ENCODE data around the gene RFTN2. TPM values are rescaled to one million over a fixed set of nuclear protein-coding genes. Genes with fewer than 3 reads are reported as not detected.

RFTN2 gene
- polyA plus RNA-seq, 1 of the 3 experiments (the other 2 are of a cell fraction), result 0.05 TPM

GRCh38 chr2:197677483-197677882 lies 2.1 kb upstream of the RFTN2 start:
- Histone ChIP-seq H3K27me3 (ENCODE audit: insufficient read depth) (no peaks in the 10 kb centered on the region), H3K9me3 (no peaks in the 10 kb centered on the region), H3K9ac (no peak overlapping the region), H2AFZ (ENCODE audit: low read depth) (no peak overlapping the region; the same call in 1 of the 2 replicates), H4K20me1 (ENCODE audit: insufficient read depth) (no peaks in the 10 kb centered on the region), H3K4me1 (ENCODE audit: control insufficient read depth in 1 of 2, insufficient read depth in 2 of 2, low read depth in 1 of 2, low read length in 1 of 2) (peaks cover 0 to 5% of the 10 kb centered on the region in 2 experiments; a peak in 2 of 4 replicates), H3K79me2 (ENCODE audit: insufficient read depth) (no peaks in the 10 kb centered on the region), H3K4me3 (ENCODE audit: low read depth in 2 of 2, low read length in 1 of 2) (no peak overlapping the region), H3K36me3 (replicated peaks in 1 of 2; ENCODE audit: control insufficient read depth in 1 of 2, insufficient read depth in 2 of 2, low read length in 1 of 2) (no peaks in the 10 kb centered on the region), H3K9me2 (no peaks in the 10 kb centered on the region), H3F3A (replicated peaks; ENCODE audit: insufficient read depth) (peaks cover 3% of the 10 kb centered on the region), H3K4me2 (no peak overlapping the region), H3K27ac (ENCODE audit: low read depth in 2 of 2, low read length in 1 of 2) (no peak overlapping the region)
- CTCF ChIA-PET, result no interaction called here
- no peak for DNase-seq
- TF ChIP-seq USF1 (IDR thresholded peaks at IDR 0.05; ENCODE audit: borderline replicate concordance, low read depth) (no peak), EZH2phosphoT487 (IDR thresholded peaks at IDR 0.05; ENCODE audit: borderline replicate concordance, low read depth) (no peak), JUND (IDR thresholded peaks at IDR 0.05) (peak; percentile 14; the same call in 1 of the 2 replicates)
- WGBS (ENCODE audit: low lambda C conversion rate), result 21% methylated on average over 2 of the region's 2 CpGs
- POLR2A ChIA-PET, result no interaction called here

GRCh38 chr2:197677056-197677455 lies 1.7 kb upstream of the RFTN2 start:
- POLR2A ChIA-PET, result no interaction called here
- no peaks in the 10 kb centered on the region for H3K79me2 ChIP-seq (ENCODE audit: insufficient read depth)
- H3K4me2 ChIP-seq, result no peak overlapping the region; the same call in 1 of the 2 replicates
- peaks cover 3% of the 10 kb centered on the region for H3F3A ChIP-seq (replicated peaks; ENCODE audit: insufficient read depth)
- no peaks in the 10 kb centered on the region for H3K9me3 ChIP-seq
- TF ChIP-seq TAF1 (IDR thresholded peaks at IDR 0.05; ENCODE audit: borderline replicate concordance, low read depth, low read length) (no peak), RFX5 (IDR thresholded peaks at IDR 0.05; ENCODE audit: low read length) (no peak), RCOR1 (IDR thresholded peaks at IDR 0.05; ENCODE audit: low read length) (no peak), IRF3 (IDR thresholded peaks at IDR 0.05; ENCODE audit: low read depth, low read length) (no peak), FOXM1 (IDR thresholded peaks at IDR 0.05; ENCODE audit: low read depth) (no peak), TEAD4 (IDR thresholded peaks at IDR 0.05; ENCODE audit: borderline replicate concordance, insufficient read depth) (no peak), EZH2phosphoT487 (IDR thresholded peaks at IDR 0.05; ENCODE audit: borderline replicate concordance, low read depth) (no peak), USF2 (IDR thresholded peaks at IDR 0.05; ENCODE audit: borderline replicate concordance, low read depth, low read length) (no peak), PBX3 (IDR thresholded peaks at IDR 0.05) (no peak), FOSL2 (IDR thresholded peaks at IDR 0.05; ENCODE audit: borderline replicate concordance, low read depth) (no peak), JUND (IDR thresholded peaks at IDR 0.05) (no peak), GATA2 (CRISPR knock-in tag; IDR thresholded peaks at IDR 0.05) (no peak), POLR2AphosphoS5 (IDR thresholded peaks at IDR 0.05; ENCODE audit: low read depth, low read length) (no peak), RAD21 (IDR thresholded peaks at IDR 0.05; ENCODE audit: low read length) (no peak), NRF1 (IDR thresholded peaks at IDR 0.05; ENCODE audit: low read depth, low read length) (no peak), MAX (IDR thresholded peaks at IDR 0.05; ENCODE audit: low read depth) (no peak), SIN3A (IDR thresholded peaks at IDR 0.05; ENCODE audit: borderline replicate concordance, low read depth, low read length) (no peak), RXRA (IDR thresholded peaks at IDR 0.05; ENCODE audit: borderline replicate concordance, low read depth) (no peak)
- no peak overlapping the region for H3K4me3 ChIP-seq (ENCODE audit: low read depth in 2 of 2, low read length in 1 of 2)
- H3K36me3 ChIP-seq (replicated peaks in 1 of 2; ENCODE audit: control insufficient read depth in 1 of 2, insufficient read depth in 2 of 2, low read length in 1 of 2), result no peaks in the 10 kb centered on the region
- no peaks in the 10 kb centered on the region for H3K9me2 ChIP-seq
- H2AFZ ChIP-seq (ENCODE audit: low read depth), result no peak overlapping the region; the same call in 1 of the 2 replicates
- no peaks in the 10 kb centered on the region for H3K27me3 ChIP-seq (ENCODE audit: insufficient read depth)
- peaks cover 0 to 5% of the 10 kb centered on the region in 2 experiments; a peak in 2 of 4 replicates for H3K4me1 ChIP-seq (ENCODE audit: control insufficient read depth in 1 of 2, insufficient read depth in 2 of 2, low read depth in 1 of 2, low read length in 1 of 2)
- CTCF ChIA-PET, result no interaction called here
- H3K27ac ChIP-seq (ENCODE audit: low read depth in 2 of 2, low read length in 1 of 2), result no peak overlapping the region
- DNase-seq, result no peak
- WGBS (ENCODE audit: low lambda C conversion rate), result 82% methylated on average over 3 of the region's 3 CpGs
- no peak overlapping the region for H3K9ac ChIP-seq
- H4K20me1 ChIP-seq (ENCODE audit: insufficient read depth), result no peaks in the 10 kb centered on the region

All from SK-N-SH (cell line).